B cell (primary cell): ENCODE results near the gene PARP16. TPM values are rescaled to one million over a fixed set of nuclear protein-coding genes. Genes with fewer than 3 reads are reported as not detected.

Source experiments
- ATAC-seq: fragments of 200-7000 bp; cut with Tn5 transposase; one replicate; pipeline ENCODE4 v1.10.0; 2021; ENCODE audit warnings: low read depth, mild to moderate bottlenecking, moderate number of reproducible peaks, moderate library complexity
- CTCF ChIA-PET: fragments of 350-600 bp; sonication (Branson Sonifier 250); formaldehyde crosslinking; loops from one replicate; lab custom pipeline; 2021; ENCODE audit warnings: antibody characterized with exemption, inconsistent platforms; lab: Charles Lee
- POLR2A ChIA-PET: fragments of 350-600 bp; sonication (Branson Sonifier 250); formaldehyde crosslinking; loops from one replicate; lab custom pipeline; 2021; ENCODE audit warnings: antibody characterized with exemption; lab: Charles Lee
- DNase-seq: peaks from one replicate; pipeline ENCODE4 v3.0.0; 2013
- H2AFZ ChIP-seq: 2 replicates; pipeline ENCODE4 v1.6.1; 2012; ENCODE audit warnings: mild to moderate bottlenecking, low read depth, low read length; ENCODE audit not compliant: insufficient read depth, poor library complexity, severe bottlenecking
- H3K27ac ChIP-seq, 2 donors: 1 replicate in 1 of 2; 2 replicates in 1 of 2; pipeline ENCODE4 v1.5.1; 2012 to 2013; ENCODE audit warnings: low read length in 2 of 2, mild to moderate bottlenecking in 2 of 2, moderate library complexity in 1 of 2
- H3K27me3 ChIP-seq, 4 experiments: fragments of 200-600 bp in 1 of 4; sonication (generic) in 1 of 4; replicated peaks in 1 of 4; 1 replicate in 2 of 4; 2 replicates in 2 of 4; pipeline versions ENCODE4 v1.6.1 to v1.7.0; 2013 to 2016; ENCODE audit warnings: low read length in 3 of 4, mild to moderate bottlenecking in 2 of 4, mixed read lengths in 1 of 4, moderate library complexity in 1 of 4; ENCODE audit not compliant: insufficient read depth in 4 of 4, control insufficient read depth in 3 of 4; ENCODE audit errors: control extremely low read depth in 1 of 4
- H3K36me3 ChIP-seq, 2 experiments: replicated peaks in 1 of 2; 1 replicate in 1 of 2; 2 replicates in 1 of 2; pipeline versions ENCODE4 v1.6.1 to v1.7.1; 2013; ENCODE audit warnings: low read length in 1 of 2; ENCODE audit not compliant: insufficient read depth in 2 of 2, control insufficient read depth in 1 of 2; ENCODE audit errors: control extremely low read depth in 1 of 2, extremely low read depth in 1 of 2
- H3K4me1 ChIP-seq, 2 donors: fragments of 200-600 bp in 1 of 2; sonication (generic) in 1 of 2; 1 replicate in 1 of 2; 2 replicates in 1 of 2; pipeline versions ENCODE4 v1.5.1 to v1.6.1; 2013 to 2017; ENCODE audit warnings: low read length in 2 of 2; ENCODE audit not compliant: control insufficient read depth in 2 of 2, insufficient read depth in 2 of 2
- H3K4me2 ChIP-seq: replicated peaks from 2 replicates; pipeline ENCODE3; 2012; ENCODE audit warnings: mild to moderate bottlenecking, low read depth, low read length; ENCODE audit not compliant: poor library complexity, severe bottlenecking
- H3K4me3 ChIP-seq, 5 experiments: fragments of 200-600 bp in 1 of 5; sonication (generic) in 1 of 5; 1 replicate in 3 of 5; 2 replicates in 2 of 5; pipeline versions ENCODE4 v1.5.1 to v1.7.0; 2011 to 2016; ENCODE audit warnings: low read length in 4 of 5, mild to moderate bottlenecking in 4 of 5, low read depth in 2 of 5, control low read depth in 1 of 5, moderate library complexity in 1 of 5; ENCODE audit not compliant: insufficient read depth in 1 of 5; ENCODE audit errors: control extremely low read depth in 1 of 5, extremely low read depth in 1 of 5
- H3K79me2 ChIP-seq: fragments of 200-600 bp; sonication (generic); one replicate; pipeline ENCODE4 v1.6.0; 2016; ENCODE audit warnings: low read length; ENCODE audit not compliant: control insufficient read depth, insufficient read depth
- H3K9ac ChIP-seq: fragments of 200-600 bp; sonication (generic); 2 replicates; pipeline ENCODE4 v1.6.1; 2017; ENCODE audit warnings: mild to moderate bottlenecking, low read length, moderate library complexity
- H3K9me3 ChIP-seq, 3 donors: one replicate each; pipeline versions ENCODE4 v1.6.1 to v1.7.1; 2013; ENCODE audit warnings: low read length in 2 of 3; ENCODE audit not compliant: control insufficient read depth in 2 of 3, insufficient read depth in 1 of 3; ENCODE audit errors: control extremely low read depth in 1 of 3
- H4K20me1 ChIP-seq: 2 replicates; pipeline ENCODE4 v1.6.0; 2012; ENCODE audit warnings: mild to moderate bottlenecking, low read length; ENCODE audit not compliant: insufficient read depth, control insufficient read depth, poor library complexity, severe bottlenecking
- H3K27ac Mint-ChIP-seq: one replicate; pipeline ENCODE4 v1.8.0; 2021; ENCODE audit warnings: mixed read lengths
- H3K27me3 Mint-ChIP-seq: one replicate; pipeline ENCODE4 v1.8.0; 2021; ENCODE audit warnings: mixed read lengths
- H3K4me1 Mint-ChIP-seq: one replicate; pipeline ENCODE4 v1.8.0; 2021; ENCODE audit warnings: mixed read lengths
- H3K4me3 Mint-ChIP-seq: one replicate; pipeline ENCODE4 v1.8.0; 2021; ENCODE audit warnings: mixed read lengths
- H3K9me3 Mint-ChIP-seq: one replicate; pipeline ENCODE4 v1.8.0; 2022; ENCODE audit warnings: mixed read lengths; ENCODE audit not compliant: insufficient read depth
- EZH2 ChIP-seq: IDR thresholded peaks from 2 replicates; pipeline ENCODE4 v1.6.1; 2012; ENCODE audit warnings: borderline replicate concordance, low read depth, mild to moderate bottlenecking, moderate library complexity, low read length; ENCODE audit not compliant: insufficient read depth, poor library complexity, severe bottlenecking
- WGBS: methylation state at CpG from one replicate; pipeline ENCODE4 v1.1.5; 2013; ENCODE audit warnings: missing lambda C conversion rate; ENCODE audit not compliant: insufficient coverage; 5-methylcytosine and 5-hydroxymethylcytosine counted together
- intact Hi-C: fragments of 100-400 bp; cut with micrococcal nuclease; formaldehyde crosslinking; loops from one replicate; pipeline ENCODE4 v1.10.0; 2022
- polyA plus RNA-seq: library from polyadenylated mRNA; depleted of rRNA; stranded (reverse); fragments of >200 nt; gene quantifications from 2 replicates; pipeline ENCODE4 v1.2.3, GENCODE V29; 2012
- total RNA-seq, 2 donors: library from RNA; stranded (reverse); fragments of 120-200 nt in 1 of 2; gene quantifications; 1 replicate in 1 of 2; 2 replicates in 1 of 2; pipeline versions ENCODE4 v1.2.3 to v1.2.4, GENCODE V29; 2013 to 2022
- TF ChIP-seq, protein P1 (sequence below): fragments of 200-600 bp; IDR thresholded peaks from one replicate; pipeline ENCODE4 v1.8.0; 2022; ENCODE audit warnings: antibody characterized with exemption, mild to moderate bottlenecking

The PARP16 gene
- total and polyA plus RNA-seq, 2 donors (not counting 1 experiment from before 2014, with no cell fraction given): 18.2 to 19.1 TPM

- CTCF ChIA-PET: interaction anchor here (0.7 to 1.8 kb wide), 2 partner anchors 10 to 48 kb away, joined by 3 to 4 read pairs; no protein-coding TSS in a partner anchor
- Histone ChIP-seq H4K20me1 (no peaks in the 10 kb centered on the region), H3K36me3 (peaks cover 2 to 52% of the 10 kb centered on the region in 2 experiments), H3K27ac (no peak overlapping the region), H3K27me3 (no peaks in the 10 kb centered on the region), H3K4me3 (no peak overlapping the region), H3K79me2 (no peaks in the 10 kb centered on the region), H3K9me3 (no peaks in the 10 kb centered on the region), H3K4me1 (no peaks in the 10 kb centered on the region), H3K4me2 (no peak overlapping the region), H2AFZ (no peak overlapping the region), H3K9ac (no peak overlapping the region)
- intact Hi-C loops: no loop called here
- H3K27ac Mint-ChIP-seq: no peak overlapping the region
- no peaks in the 10 kb centered on the region for H3K27me3 Mint-ChIP-seq
- DNase-seq (no peak), ATAC-seq (no peak)
- no peaks in the 10 kb centered on the region for H3K9me3 Mint-ChIP-seq
- no peaks in the 10 kb centered on the region for H3K4me1 Mint-ChIP-seq
- TF ChIP-seq EZH2: no peak
- TF ChIP-seq, protein P1, sequence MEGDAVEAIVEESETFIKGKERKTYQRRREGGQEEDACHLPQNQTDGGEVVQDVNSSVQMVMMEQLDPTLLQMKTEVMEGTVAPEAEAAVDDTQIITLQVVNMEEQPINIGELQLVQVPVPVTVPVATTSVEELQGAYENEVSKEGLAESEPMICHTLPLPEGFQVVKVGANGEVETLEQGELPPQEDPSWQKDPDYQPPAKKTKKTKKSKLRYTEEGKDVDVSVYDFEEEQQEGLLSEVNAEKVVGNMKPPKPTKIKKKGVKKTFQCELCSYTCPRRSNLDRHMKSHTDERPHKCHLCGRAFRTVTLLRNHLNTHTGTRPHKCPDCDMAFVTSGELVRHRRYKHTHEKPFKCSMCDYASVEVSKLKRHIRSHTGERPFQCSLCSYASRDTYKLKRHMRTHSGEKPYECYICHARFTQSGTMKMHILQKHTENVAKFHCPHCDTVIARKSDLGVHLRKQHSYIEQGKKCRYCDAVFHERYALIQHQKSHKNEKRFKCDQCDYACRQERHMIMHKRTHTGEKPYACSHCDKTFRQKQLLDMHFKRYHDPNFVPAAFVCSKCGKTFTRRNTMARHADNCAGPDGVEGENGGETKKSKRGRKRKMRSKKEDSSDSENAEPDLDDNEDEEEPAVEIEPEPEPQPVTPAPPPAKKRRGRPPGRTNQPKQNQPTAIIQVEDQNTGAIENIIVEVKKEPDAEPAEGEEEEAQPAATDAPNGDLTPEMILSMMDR: no peak
- WGBS: 95% methylated on average over 2 of the region's 2 CpGs
- H3K4me3 Mint-ChIP-seq: no peak overlapping the region
- POLR2A ChIA-PET: interaction anchor here (0.6 kb wide), 1 partner anchor 22 kb away, joined by 3 read pairs; the partner anchor contains the start of gene PARP16
These were observed 21.7 kb downstream of the PARP16 start for GRCh38 chr15:65264863-65265430.

DNA sequence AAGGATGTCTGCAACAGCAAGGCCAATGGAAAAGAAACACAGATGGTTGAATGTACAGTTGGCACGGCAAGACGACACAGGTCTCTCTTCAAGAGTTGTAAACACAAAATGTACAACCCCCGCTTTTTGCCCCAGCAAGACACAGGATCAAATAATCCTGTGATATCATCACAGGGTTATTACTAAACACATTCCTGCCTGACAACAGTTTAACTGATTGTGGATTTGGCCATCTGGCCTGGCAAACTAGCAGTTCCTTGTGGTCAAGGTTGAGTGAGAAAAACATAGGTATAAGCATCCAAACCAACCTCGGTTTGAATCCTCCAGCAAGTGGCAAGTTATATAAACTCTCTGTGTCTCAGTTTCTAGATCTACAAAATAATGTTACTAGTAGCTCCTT is 23.4 kb downstream of the PARP16 start:
- TF ChIP-seq, protein P1: no peak
- no peak for TF ChIP-seq EZH2
- DNase-seq (no peak), ATAC-seq (no peak)
- 100% methylated on average over 3 of the region's 4 CpGs for WGBS
- Histone ChIP-seq H3K27me3 (no peaks in the 10 kb centered on the region), H3K79me2 (no peaks in the 10 kb centered on the region), H3K36me3 (peaks cover 2 to 63% of the 10 kb centered on the region in 2 experiments), H3K4me1 (no peaks in the 10 kb centered on the region), H4K20me1 (no peaks in the 10 kb centered on the region), H2AFZ (no peak overlapping the region), H3K9me3 (no peaks in the 10 kb centered on the region), H3K4me3 (no peak overlapping the region), H3K4me2 (no peak overlapping the region), H3K9ac (no peak overlapping the region), H3K27ac (no peak overlapping the region)
- H3K27me3 Mint-ChIP-seq: no peaks in the 10 kb centered on the region
- no peak overlapping the region for H3K27ac Mint-ChIP-seq
- intact Hi-C loops: no loop called here
- ChIA-PET CTCF (no interaction called here), POLR2A (interaction anchor here (0.5 kb wide), 1 partner anchor 597 kb away, joined by 5 read pairs; no protein-coding TSS in a partner anchor)
- no peaks in the 10 kb centered on the region for H3K4me1 Mint-ChIP-seq
- H3K4me3 Mint-ChIP-seq: no peak overlapping the region
- no peaks in the 10 kb centered on the region for H3K9me3 Mint-ChIP-seq
